GM19324 (cell line): ENCODE measurements around the gene TBC1D3C.
"Not testable (repeated sequence)": the region's sequence is repeated elsewhere in the genome, so short reads cannot be mapped to it uniquely, and the experiment has no call there.

Source experiments
- ATAC-seq: cut with Tn5 transposase; IDR thresholded peaks from one replicate; pipeline ENCODE4 v1.9.1; 2021; ENCODE audit warnings: mild to moderate bottlenecking, moderate library complexity; ENCODE audit not compliant: unreplicated experiment, low FRiP score

The TBC1D3C gene

GRCh38 chr17:38068534-38068933, at the start of gene TBC1D3C:
TBC1D3C (minus strand) TSS chr17:38068634; CDS start chr17:38067066, 1,568 bp downstream.
- ATAC-seq: not testable (repeated sequence)

GRCh38 chr17:38099262-38099661, 30.8 kb upstream of the TBC1D3C start:
- not testable (repeated sequence) for ATAC-seq

GRCh38 chr17:38094059-38094694, 25.7 kb upstream of the TBC1D3C start:
- not testable (repeated sequence) for ATAC-seq

GRCh38 chr17:38088120-38088519, 19.7 kb upstream of the TBC1D3C start:
- not testable (repeated sequence) for ATAC-seq

GRCh38 chr17:38087344-38087743, 18.9 kb upstream of the TBC1D3C start:
- not testable (repeated sequence) for ATAC-seq
